ENCODE results near the gene TMEM174.

GRCh38 chr5:73192370-73192769 lies 19.4 kb downstream of the TMEM174 start:
- TF ChIP-seq POLR2A (IDR thresholded peaks at IDR 0.05) (no peak), CTCF (IDR thresholded peaks at IDR 0.05) (no peak)

Measured in breast epithelium (tissue), 3 donors.